ENCODE data around the gene NPY4R2.
"Not testable (repeated sequence)": the region's sequence is repeated elsewhere in the genome, so short reads cannot be mapped to it uniquely, and the experiment has no call there.

Gene NPY4R2

DNA sequence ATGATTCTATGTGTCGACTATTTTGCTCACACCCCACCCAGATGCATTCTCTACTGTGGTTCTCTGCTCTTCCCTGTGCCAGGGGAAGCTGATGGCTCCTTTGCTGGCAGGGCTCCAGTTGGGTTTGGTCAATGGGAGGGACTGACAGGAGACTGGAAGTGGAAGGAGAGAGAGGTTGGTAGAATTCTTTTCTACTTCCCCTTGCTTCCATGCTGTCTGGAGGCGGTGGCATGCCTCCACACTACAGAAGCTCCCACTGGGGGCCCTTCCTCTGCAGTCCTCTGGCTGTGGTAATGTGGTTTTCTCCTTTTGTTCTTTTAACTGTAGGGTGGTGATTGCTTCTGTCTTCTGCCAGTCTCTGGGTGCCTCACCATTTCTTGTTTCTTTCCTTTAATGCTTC is 4.4 kb upstream of the NPY4R2 start:
- not testable (repeated sequence) for H3K27ac Mint-ChIP-seq; H3K9me3 Mint-ChIP-seq; H3K36me3 Mint-ChIP-seq (ENCODE audit: insufficient read depth); H3K4me3 Mint-ChIP-seq; DNase-seq; H3K27me3 Mint-ChIP-seq; ATAC-seq (replicated peaks); H3K4me1 Mint-ChIP-seq (ENCODE audit: low read depth in 2 of 2)

DNA sequence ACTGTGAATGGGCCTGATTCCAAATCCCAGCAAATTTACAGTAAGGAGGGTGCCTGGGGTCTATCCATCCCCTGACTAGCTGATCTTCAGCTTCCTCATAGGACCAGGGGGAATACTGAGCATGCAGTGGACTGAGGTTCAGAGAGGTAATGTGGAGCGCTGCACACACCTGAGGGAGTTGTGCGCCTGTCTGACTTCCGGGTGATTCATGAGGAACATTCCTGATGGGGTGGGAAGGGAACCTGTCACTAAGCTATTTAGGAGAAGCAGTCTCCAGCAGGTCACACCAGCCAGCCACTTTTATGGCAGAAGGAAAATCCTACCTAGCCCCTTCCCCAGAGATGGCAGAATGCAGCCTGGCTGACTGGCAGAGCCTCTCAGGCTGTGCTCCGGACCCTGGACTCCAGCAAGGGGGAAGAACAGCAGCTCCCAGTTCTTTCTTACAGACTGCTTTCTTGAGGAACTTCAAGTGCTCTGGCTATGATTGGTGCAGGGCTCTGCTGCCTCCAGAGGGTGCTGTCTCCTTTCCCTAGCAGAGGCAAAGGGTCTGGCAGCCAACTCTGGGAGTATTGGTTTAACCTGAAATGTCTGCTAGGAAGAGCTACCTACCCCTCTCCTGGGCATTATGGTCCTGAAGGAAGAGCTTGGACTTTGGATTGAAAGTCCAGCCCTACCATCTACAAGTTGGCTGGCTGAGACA is 2.5 kb upstream of the NPY4R2 start:
- not testable (repeated sequence) for H3K9me3 Mint-ChIP-seq; ATAC-seq (replicated peaks); H3K4me1 Mint-ChIP-seq (ENCODE audit: low read depth in 2 of 2); H3K27me3 Mint-ChIP-seq; H3K36me3 Mint-ChIP-seq (ENCODE audit: insufficient read depth); DNase-seq; H3K27ac Mint-ChIP-seq; H3K4me3 Mint-ChIP-seq

DNA sequence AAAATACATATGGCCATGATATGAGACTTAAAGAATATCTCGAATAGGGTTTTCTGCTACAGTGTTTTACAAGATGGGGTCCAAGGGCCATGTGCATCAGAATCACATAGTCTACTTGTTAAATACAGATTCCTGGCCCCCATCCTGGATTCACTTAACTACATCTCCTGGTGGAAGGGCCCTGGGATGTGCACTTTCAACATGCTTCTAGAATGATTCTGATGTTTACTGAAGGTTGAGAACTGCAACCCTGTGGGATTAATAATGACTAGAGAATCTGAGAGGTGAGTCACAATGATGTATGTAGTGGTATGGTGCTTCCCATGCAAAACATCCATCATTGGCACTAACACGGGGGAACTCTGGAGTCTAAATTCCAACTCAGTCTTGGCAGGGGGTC is 2.1 kb downstream of the NPY4R2 start:
- H3K36me3 Mint-ChIP-seq (ENCODE audit: insufficient read depth); DNase-seq; H3K4me3 Mint-ChIP-seq; H3K27me3 Mint-ChIP-seq; H3K4me1 Mint-ChIP-seq (ENCODE audit: low read depth in 2 of 2); H3K27ac Mint-ChIP-seq; ATAC-seq (replicated peaks); H3K9me3 Mint-ChIP-seq: not testable (repeated sequence)

- DNase-seq = not testable (repeated sequence)
Measured at GRCh38 chr10:47922503-47922902, 4.0 kb downstream of the NPY4R2 start.

GRCh38 chr10:47924628-47925027 is 6.2 kb downstream of the NPY4R2 start:
- not testable (repeated sequence) for H3K9me3 Mint-ChIP-seq; DNase-seq; H3K27ac Mint-ChIP-seq; H3K36me3 Mint-ChIP-seq (ENCODE audit: insufficient read depth); H3K27me3 Mint-ChIP-seq; H3K4me1 Mint-ChIP-seq (ENCODE audit: low read depth in 2 of 2); H3K4me3 Mint-ChIP-seq; ATAC-seq (replicated peaks)

More at GRCh38 chr10:47922503-47922902, 4.0 kb downstream of the NPY4R2 start:
- H3K36me3 Mint-ChIP-seq (ENCODE audit: insufficient read depth); H3K9me3 Mint-ChIP-seq; H3K4me3 Mint-ChIP-seq; ATAC-seq (replicated peaks); H3K27me3 Mint-ChIP-seq; H3K27ac Mint-ChIP-seq; H3K4me1 Mint-ChIP-seq (ENCODE audit: low read depth in 2 of 2): not testable (repeated sequence)

GRCh38 chr10:47927147-47927916 is 8.9 kb downstream of the NPY4R2 start:
- H3K4me3 Mint-ChIP-seq; DNase-seq; H3K27me3 Mint-ChIP-seq; H3K9me3 Mint-ChIP-seq; ATAC-seq (replicated peaks); H3K4me1 Mint-ChIP-seq (ENCODE audit: low read depth in 2 of 2); H3K36me3 Mint-ChIP-seq (ENCODE audit: insufficient read depth); H3K27ac Mint-ChIP-seq: not testable (repeated sequence)

DNA sequence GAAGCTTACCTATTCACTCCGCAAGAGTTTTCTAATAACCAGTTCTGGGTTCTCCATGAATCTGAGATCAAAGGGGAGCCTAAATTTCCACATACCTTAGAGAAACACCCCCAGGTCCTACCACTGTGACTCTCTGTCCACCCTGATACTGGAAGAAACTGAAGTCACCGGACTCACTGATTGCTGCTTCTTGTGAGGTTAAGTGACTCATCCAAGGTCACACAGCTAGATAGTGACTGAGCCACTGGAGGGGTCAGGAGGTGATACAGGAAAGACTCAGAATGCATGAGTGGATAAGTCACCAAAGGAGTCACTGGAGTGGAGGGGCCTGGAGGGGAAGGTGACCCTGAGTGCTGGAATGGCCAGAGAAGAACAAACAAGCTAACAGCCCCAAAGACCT is 9.8 kb downstream of the NPY4R2 start:
- H3K4me3 Mint-ChIP-seq; ATAC-seq (replicated peaks); H3K27ac Mint-ChIP-seq: not testable (repeated sequence)

GRCh38 chr10:47932824-47933223 is 14.4 kb downstream of the NPY4R2 start:
- not testable (repeated sequence) for H3K9me3 Mint-ChIP-seq; H3K27ac Mint-ChIP-seq; H3K4me3 Mint-ChIP-seq; DNase-seq; H3K4me1 Mint-ChIP-seq (ENCODE audit: low read depth in 2 of 2); H3K36me3 Mint-ChIP-seq (ENCODE audit: insufficient read depth); ATAC-seq (replicated peaks); H3K27me3 Mint-ChIP-seq

More for the DNA sequence above, 9.8 kb downstream of the NPY4R2 start:
- not testable (repeated sequence) for H3K27me3 Mint-ChIP-seq; H3K36me3 Mint-ChIP-seq (ENCODE audit: insufficient read depth); H3K9me3 Mint-ChIP-seq; DNase-seq; H3K4me1 Mint-ChIP-seq (ENCODE audit: low read depth in 2 of 2)

GRCh38 chr10:47933462-47933861 is 15.0 kb downstream of the NPY4R2 start:
- ATAC-seq (replicated peaks); H3K27ac Mint-ChIP-seq; DNase-seq; H3K4me1 Mint-ChIP-seq (ENCODE audit: low read depth in 2 of 2); H3K36me3 Mint-ChIP-seq (ENCODE audit: insufficient read depth); H3K27me3 Mint-ChIP-seq; H3K4me3 Mint-ChIP-seq; H3K9me3 Mint-ChIP-seq: not testable (repeated sequence)

DNA sequence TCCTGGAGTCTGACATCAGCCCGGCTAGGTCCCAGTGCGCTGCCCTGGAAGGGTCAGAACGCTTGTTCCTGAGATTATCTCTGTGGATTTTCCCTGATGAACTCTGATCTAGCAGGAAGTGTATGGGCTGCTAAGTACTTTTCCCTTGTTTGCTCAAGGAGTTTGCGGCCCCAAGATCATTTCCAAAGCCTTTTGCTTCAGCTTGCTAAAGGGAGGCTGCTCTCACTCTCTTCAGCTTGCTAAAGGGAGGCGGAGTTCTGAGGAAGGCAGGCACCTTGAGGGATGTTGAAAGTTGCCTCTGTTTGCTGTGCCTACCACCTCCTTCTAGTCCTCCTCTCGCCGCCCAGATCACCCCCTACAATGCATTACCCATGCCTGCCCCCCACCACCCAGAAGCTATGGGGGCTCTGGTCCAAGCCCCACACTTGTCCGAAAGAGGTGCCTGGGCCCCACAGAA is 18.3 kb downstream of the NPY4R2 start:
- not testable (repeated sequence) for H3K27me3 Mint-ChIP-seq; H3K27ac Mint-ChIP-seq; ATAC-seq (replicated peaks)

DNA sequence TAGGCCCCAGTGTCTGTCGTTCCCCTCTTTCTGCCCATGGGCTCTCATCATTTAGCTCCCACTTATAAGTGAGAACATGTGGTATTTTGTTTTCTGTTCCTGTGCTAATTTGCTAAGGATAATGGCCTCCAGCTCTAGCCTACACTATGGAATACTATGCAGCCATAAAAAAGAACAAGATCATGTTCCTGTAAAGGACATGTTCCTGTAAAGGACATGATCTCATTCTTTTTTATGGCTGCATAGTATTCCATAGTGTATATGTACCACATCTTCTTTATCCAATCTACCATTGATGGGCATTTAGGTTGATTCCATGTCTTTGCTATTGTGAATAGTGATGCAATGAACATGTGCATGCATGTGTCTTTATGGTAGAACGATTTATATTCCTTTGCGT is 19.2 kb downstream of the NPY4R2 start:
- H3K27me3 Mint-ChIP-seq; H3K27ac Mint-ChIP-seq; ATAC-seq (replicated peaks); H3K4me1 Mint-ChIP-seq (ENCODE audit: low read depth in 2 of 2); DNase-seq; H3K36me3 Mint-ChIP-seq (ENCODE audit: insufficient read depth); H3K9me3 Mint-ChIP-seq; H3K4me3 Mint-ChIP-seq: not testable (repeated sequence)

More for the DNA sequence above, 18.3 kb downstream of the NPY4R2 start:
- H3K4me3 Mint-ChIP-seq; H3K36me3 Mint-ChIP-seq (ENCODE audit: insufficient read depth); DNase-seq; H3K4me1 Mint-ChIP-seq (ENCODE audit: low read depth in 2 of 2); H3K9me3 Mint-ChIP-seq: not testable (repeated sequence)

- H3K4me3 Mint-ChIP-seq; H3K27ac Mint-ChIP-seq; H3K27me3 Mint-ChIP-seq; ATAC-seq (replicated peaks); H3K4me1 Mint-ChIP-seq (ENCODE audit: low read depth in 2 of 2); H3K9me3 Mint-ChIP-seq; H3K36me3 Mint-ChIP-seq (ENCODE audit: insufficient read depth); DNase-seq: not testable (repeated sequence)
Measured at GRCh38 chr10:47940821-47941220, 22.4 kb downstream of the NPY4R2 start.

DNA sequence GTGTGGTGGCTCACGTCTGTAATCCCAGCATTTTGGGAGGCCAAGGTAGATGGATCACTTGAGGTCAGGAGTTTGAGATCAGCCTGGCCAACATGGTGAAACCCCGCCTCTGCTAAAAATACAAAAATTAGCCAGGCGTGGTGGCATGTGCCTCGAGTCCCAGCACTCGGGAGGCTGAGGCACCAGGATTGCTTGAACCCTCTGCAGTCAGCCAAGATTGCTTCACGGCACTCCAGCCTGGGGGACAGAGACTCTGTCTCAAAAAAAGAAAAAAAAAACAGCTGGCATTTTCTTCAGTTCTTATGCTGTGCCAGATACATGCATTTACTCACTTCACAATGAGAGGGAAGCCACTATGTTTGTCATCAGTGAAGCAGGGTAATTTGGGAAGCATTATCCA is 22.9 kb downstream of the NPY4R2 start:
- not testable (repeated sequence) for H3K36me3 Mint-ChIP-seq (ENCODE audit: insufficient read depth); H3K27me3 Mint-ChIP-seq; H3K4me3 Mint-ChIP-seq; ATAC-seq (replicated peaks); H3K9me3 Mint-ChIP-seq; DNase-seq; H3K27ac Mint-ChIP-seq; H3K4me1 Mint-ChIP-seq (ENCODE audit: low read depth in 2 of 2)

DNA sequence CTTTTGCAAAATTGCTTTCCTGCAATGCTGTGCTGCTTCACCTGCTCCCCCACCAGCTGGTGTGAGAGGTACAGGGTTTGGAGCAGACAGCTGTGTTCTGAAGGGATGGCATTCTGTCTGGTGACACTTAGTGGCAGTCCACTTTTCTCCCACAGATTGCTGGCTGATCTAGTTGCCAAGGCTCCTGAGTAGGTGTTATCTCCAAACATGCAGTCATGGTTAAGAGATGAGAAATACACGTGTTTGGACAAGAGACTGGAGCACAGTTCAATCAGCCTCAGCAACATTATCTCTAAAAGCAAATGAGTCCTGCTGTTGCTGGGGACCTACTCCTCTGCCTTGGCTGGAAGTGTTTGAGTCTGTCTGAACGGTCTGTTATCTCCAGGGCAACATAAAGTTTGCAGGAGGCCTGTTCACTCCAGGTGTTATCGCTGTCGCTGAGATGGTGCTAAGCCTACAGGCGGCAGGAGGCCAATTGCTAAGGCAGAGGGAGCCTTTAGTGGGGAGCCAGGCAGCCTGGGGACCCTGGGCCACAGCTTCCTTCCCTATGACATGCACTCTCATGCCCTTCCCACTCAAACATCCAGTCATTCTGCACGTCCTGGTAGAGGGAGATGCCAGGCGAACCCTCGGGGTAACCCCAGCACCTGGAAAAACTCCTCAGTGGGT is 24.0 kb downstream of the NPY4R2 start:
- not testable (repeated sequence) for DNase-seq; ATAC-seq (replicated peaks); H3K36me3 Mint-ChIP-seq (ENCODE audit: insufficient read depth); H3K27ac Mint-ChIP-seq; H3K9me3 Mint-ChIP-seq; H3K4me3 Mint-ChIP-seq; H3K27me3 Mint-ChIP-seq; H3K4me1 Mint-ChIP-seq (ENCODE audit: low read depth in 2 of 2)
